Activated T-helper 1 cell treated with Interleukin-2 at 50 U/mL for 16 hours (primary cell): ENCODE results near the gene IGFL2.
"Not testable (repeated sequence)": the region's sequence is repeated elsewhere in the genome, so short reads cannot be mapped to it uniquely, and the experiment has no call there.

Experiments
- DNase-seq: peaks from one replicate; pipeline ENCODE4 v3.0.0-alpha.2; 2020; ENCODE audit warnings: low read depth

The IGFL2 gene

DNA sequence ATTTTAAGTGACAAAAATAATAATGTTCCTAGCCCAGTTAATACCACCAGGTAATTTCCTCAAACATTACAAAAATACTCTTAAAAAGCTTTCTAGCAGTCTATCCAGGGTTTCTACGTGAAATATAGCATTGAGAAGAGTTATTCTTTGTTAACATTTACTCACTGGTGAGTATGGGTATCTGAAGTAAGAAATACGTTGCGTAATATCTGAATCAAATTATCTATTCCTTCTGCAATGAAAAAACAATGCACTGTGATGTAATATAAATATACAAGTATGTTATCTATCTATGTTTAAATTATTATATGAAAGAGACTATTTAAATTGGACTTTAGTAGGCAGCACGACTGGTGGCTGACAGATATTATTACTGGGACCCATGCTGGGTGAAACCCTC lies 5.7 kb upstream of the IGFL2 start:
- DNase-seq = no peak

DNA sequence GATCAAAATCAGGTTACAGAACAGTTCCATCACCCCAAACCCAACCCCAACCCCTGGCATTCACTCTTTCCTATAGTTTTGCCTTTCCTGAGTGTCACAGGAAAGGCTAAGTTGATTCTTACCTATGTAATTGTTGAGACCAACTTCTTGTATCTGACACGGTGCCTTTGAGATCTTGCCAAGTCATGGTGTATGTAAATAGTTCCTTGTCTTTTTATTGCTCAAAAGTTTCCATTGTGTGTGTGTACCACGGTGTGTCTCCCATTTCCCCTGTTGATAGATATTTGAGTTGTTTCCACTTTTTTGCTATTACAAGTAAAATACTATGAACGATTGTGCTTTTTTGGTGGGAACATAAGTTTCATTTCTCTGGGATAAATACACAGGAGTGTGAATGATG lies 3.3 kb upstream of the IGFL2 start:
- no peak for DNase-seq

DNA sequence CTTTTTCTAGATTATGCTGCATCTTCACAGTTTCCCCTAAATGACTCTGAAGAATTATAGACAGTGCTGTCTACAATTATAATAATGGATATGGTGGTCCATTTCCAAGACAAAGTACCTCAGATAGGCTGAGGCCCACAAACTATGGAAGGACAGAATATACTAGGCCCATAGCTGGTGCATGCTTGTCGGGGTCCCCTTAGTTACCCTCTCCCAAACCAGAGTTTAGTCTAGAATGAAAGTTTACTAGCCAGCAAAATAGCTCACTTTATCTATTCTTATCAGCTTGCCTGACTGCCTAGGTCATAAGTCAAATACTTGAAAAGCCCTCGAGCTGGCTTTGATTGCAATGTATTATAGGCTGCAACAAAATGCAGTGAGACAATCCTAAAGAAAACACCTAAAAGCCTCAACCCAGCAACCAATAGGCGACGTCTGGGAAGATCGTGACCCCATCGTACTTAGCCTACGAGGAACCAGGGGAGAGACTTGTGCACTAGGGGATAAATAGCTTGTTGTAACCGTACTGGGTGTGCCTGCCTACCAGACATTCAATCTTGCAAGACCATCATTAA lies 785 bp upstream of the IGFL2 start:
- no peak for DNase-seq

DNA sequence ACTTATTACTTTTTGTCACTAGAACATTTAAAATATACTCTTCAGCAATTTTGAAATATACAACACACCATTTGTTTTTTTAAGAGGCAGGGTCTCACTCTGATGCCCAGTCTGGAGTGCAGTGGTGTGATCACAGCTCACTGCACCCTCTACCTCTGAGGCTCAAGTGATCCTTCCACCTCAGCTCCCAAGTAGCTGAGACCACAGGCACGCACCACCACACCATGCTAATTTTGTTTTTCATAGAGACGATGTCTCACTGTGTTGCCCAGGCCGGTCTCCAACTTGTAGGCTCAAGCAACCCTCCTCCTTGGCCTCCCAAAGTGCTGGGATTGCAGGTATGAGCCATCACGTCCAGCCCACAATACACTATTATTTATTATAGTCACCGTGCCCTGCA lies 2.6 kb downstream of the IGFL2 start:
- DNase-seq = no peak

DNA sequence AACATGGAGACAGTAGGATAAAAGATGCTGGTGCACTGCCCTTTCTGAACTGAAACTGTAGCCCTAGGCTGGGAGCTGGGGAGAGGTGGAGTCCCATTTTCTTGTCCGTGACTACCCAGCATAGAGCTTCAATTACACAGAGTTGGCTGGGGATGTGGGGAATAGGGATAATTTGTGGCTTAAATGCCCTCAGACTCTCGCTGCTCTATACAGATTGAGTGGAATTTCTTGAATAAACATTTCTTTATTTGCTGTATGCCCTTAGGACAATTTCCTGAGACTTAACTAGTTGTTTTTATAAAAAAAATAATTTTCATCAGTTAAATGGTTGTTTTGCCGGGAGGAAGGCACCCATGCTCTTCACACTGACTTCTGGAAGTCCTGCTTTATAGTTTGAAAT lies 7.2 kb downstream of the IGFL2 start:
- DNase-seq = no peak

DNA sequence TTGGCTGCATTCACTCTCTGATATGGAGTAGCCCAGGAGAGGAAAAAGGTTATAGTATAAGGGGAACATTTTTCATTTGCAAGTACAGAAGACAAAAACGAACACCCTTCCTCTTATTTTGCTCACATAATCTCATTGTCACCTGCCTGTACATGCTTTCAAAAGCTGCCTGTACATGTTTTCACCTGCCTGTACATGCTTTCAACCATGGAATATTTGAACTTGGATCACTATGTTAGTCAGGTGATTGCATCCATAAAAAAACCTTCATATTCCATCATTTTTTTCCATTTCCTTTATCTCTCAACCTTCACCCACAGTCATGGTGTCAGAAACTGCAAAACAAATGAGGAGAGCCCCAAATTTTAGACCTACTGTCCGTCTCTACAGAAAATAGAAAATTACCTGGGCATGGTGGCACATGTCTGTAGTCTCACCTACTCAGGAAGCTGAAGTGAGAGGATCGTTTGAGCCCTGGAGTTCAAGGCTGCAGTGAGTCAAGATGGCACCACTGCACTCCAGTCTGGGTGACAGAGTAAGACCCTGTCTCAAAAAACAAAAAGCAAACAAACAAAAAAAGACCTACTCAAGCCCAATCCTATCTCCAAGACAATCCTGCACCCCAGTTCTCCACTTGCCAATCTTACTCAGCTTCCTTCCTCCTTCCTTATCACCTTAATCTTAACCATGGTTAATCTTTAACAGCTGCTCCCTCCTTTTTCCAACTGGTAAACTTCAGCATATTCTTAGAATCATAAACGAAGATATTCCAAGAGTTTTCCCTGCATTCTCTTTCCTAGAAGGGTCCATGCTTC lies 11.6 kb downstream of the IGFL2 start:
- no peak for DNase-seq

DNA sequence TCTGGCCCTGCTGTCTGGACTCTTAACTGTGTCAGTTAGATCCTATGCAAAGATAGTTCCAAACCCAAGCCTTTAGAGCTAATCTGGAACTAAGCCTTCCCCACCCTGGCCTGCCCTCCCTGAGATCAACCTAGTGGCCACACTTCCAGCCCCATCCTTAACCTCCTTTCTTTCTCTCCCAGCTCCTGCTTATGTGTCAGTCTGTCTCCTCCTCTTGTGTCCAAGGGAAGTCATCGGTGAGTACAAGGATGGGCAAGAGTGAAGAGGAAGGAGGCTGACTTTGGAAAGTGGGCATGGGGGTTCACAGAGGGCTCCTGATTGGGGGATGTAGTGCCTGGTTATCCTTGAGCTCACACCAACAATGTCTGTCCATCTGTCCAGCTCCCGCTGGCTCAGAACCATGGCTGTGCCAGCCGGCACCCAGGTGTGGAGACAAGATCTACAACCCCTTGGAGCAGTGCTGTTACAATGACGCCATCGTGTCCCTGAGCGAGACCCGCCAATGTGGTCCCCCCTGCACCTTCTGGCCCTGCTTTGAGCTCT lies 12.3 kb downstream of the IGFL2 start:
- DNase-seq = no peak

DNA sequence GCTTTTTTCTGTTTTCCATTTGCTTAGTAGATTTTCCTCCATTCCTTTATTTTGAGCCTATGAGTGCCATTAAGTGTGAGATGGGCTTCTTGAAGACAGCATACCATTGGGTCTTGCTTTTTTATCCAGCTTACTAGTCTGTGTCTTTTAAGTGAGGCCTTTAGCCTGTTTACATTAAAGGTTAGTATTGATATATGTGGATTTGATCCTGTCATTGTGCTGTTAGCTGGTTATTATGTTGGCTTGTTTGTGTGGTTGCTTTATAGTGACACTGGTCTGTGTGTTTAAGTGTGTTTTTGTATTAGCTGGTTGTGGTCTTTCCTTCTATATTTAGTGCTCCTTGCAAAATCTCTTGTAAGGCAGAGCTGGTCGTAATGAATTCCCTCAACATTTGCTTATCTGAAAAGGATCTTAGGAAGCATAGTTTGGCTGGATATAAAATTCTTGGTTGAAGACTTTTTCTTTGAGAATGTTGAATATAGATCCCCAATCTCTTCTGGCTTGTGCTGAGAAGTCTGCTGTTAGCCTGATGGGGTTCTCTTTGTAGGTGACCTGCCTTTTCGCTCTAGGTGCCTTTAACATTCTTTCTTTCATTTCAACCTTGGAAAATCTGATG lies 13.7 kb downstream of the IGFL2 start:
- DNase-seq = not testable (repeated sequence)

DNA sequence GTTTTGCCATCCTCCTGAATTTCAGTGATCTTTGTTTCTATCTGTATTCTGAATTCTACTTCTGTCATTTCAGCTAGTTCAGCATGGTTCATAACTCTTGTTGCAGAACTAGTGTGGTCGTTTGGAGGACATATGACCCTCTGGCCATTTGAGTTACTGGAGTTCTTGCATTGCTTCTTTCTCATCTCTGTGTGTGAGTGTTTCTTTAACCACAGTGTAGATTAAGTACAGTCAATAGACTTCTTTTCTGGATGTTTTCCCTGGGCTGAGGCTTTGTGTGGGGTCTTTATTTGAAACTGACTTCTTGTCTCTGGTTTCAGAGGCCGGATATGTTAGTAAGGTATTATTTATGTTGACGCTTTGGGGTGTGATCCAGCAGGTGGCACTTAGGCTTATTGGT lies 14.7 kb downstream of the IGFL2 start:
- no peak for DNase-seq

DNA sequence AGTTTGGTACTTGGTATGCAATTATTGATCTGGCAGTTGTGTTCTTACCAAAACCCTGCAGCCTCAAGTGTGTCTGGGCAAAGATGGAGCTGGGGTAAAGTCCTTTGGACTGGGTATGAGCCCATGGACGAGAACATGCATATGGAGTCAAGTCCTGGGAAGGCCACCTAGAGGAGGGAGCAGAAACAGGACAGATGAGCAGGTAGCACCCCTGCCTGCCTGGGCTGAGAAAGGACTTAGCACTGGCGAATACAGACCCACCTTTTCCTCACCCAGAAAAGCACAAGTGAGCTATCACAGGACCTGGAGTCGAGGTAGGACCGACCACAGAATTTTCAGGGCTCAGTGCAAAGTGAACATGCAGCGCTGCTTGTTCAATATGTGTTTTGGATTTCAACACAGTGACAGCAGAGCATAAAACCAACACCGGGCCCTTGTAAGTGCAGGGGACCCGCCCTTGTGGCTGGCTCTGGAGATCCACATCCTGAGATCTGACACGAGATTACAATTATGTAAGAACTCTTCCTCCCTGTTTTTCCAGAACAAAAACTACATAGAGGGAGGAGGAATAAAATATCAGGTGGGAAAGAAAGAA lies 25.9 kb downstream of the IGFL2 start:
- no peak for DNase-seq

DNA sequence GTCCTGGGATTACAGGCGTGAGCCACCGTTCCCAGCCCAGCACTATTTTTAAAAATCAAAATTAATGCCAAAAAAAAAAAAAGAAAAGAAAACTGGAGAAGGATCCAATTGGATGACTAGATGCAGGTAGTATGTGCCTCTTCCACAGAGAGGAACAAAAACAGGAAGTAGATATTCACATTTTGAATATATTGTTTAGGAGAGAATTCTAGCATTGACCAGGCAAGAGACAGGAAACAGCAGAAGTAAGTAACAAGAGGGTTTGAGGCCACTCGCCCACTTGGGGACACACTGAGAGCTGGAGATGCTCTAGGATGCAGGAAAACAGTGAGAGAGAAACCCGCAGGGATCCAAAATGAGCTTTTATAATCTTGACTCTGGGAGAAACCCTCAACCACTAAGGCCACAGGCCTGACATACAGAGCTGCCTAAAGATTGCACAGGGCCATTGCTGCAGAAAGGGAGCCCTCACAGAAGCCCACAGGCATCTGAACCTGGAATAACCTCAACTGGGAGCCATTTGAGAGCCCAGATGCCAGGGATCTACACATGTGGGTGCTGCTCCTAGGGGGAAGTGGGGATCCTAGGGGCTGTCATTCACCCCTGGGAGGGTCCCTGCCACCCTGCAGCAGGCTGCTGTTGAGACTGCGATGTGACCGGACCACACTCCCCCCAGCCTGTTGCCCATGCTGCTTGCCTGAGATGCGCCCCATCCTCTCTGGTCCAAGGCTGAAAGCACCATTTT lies 28.2 kb downstream of the IGFL2 start:
- no peak for DNase-seq

DNA sequence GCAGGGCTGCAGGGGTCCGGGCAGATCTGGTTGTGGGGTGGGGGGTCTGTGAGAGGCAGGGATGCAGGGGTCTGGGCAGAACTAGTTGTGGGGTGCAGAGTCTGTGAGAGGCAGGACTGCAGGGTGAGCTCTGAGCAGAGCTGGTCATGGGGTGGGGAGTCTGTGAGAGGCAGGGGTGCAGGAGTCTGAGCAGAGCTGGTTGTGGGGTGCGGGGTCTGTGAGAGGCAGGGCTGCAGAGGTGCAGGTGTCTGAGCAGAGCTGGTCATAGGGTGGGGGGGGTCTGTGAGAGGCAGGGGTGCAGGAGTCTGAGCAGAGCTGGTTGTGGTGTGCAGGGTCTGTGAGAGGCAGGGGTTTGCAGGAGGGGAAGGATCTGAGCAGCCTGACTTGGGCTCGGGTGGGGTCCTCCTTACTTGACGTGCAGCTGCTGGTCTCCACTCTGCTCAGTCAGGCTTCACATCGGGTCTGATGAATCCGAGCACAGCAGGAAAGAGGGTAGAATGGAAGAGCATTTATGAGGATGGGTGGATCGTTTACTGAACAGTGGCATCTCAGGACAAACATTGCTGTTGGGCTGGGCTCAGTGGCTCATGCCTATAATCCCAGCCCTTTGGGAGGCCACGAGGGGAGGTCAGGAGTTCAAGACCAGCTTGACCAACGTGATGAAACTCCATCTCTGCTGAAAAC lies 31.2 kb downstream of the IGFL2 start:
- no peak for DNase-seq

DNA sequence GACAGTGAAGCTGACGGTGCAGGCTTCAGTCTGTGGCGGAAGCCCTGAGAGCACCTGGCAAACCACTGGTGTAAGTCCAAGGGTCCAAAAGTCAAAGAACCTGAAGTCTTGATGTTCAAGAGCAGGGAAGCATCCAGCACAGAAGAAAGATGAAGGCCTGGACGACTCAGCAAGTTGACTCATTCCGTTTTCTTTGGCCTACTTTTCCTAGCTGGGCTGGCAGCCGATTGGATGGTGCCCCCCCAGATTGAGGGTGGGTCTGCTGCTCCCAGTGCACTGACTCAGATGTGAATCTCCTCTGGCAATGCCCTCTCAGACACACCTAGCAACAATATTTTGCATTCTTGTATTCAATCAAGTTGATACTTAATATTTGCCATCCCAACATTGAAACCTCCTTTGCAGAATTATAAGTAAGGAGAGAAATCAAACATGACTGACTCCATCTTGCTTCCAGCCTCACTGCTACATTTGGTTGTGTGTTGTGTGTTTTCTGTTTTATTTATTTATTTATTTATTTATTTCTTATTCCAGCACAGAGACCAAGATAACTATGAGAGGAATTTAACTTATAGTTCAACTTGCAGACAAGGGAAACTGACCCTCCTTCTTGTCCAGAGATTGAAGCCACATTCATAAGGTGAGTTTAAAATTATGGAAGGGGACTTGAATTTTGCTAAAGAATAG lies 32.8 kb downstream of the IGFL2 start:
- DNase-seq = no peak

DNA sequence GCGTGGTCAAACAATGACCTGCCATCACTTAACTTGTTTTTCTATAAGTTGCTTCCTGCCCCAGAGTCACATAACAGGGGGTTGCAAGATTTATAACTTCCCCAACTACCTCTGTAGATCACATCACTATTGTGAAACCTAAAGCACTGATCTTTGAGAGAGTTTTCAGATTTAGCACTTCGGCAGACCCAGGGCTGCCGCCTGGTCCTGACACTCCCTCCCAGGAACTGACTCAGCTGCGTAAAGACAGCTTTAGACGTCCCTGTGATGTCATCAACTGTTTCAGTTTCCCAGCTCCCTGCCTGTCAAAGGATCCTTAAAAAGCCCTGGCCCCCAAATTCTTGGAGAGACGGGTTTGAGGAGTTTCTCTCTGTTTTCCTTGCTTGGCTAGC lies 33.3 kb downstream of the IGFL2 start:
- no peak for DNase-seq

DNA sequence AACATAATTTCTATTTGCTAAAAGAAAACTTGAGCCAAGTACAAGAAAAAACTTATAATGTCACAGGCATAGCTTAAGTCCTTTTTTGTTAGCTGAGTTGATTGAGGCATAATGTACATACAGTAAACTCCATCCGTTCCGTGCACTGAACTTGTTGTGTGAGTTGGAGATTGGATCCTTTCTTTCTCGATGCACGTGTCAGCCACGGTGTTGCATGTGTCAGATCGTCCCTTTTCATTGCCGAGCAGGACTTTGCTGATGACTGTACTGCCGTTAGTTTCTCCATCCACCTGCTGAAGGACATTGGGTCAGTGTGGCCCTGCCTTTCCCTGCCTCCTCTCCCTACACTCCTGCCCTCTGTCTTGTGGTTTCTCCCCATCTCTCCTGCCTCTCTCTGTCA lies 34.4 kb downstream of the IGFL2 start:
- DNase-seq = no peak

DNA sequence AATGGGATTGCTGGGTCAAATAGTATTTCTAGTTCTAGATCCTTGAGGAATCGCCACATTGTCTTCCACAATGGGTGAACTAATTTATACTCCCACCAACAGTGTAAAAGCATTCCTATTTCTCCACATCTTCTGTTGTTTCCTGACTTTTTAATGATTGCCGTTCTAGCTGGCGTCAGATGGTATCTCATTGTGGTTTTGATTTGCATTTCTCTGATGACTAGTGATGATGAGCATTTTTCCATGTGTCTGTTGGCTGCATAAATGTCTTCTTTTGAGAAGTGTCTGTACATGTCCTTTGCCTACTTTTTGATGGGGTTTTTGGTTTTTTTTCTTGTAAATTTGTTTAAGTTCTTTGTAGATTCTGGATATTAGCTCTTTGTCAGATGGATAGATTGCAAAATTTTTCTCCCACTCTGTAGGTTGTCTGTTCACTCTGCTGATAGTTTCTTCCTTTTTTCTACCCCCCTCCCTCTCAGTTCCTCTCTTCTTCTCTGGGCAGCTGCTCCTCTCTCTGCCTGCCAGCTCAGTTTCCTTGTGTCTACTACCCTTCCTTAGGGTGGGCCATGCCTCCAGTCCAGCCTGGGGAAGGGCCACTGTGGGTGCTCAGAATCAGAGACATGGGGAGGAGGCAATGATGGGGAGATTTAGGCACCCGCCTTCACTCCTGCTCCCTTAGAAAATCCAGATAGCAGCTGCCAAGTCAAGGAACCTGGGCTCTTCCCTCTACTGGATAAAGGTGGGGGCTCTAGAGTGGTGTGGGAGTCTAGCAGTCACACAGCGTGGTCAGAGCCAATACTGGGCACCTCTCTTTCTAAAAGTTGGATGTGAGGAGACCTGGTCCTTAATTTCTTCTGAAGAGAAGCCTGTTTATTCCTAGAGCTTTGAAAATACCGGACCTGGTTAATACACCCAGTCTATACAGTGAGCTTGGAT lies 37.0 kb downstream of the IGFL2 start:
- not testable (repeated sequence) for DNase-seq

DNA sequence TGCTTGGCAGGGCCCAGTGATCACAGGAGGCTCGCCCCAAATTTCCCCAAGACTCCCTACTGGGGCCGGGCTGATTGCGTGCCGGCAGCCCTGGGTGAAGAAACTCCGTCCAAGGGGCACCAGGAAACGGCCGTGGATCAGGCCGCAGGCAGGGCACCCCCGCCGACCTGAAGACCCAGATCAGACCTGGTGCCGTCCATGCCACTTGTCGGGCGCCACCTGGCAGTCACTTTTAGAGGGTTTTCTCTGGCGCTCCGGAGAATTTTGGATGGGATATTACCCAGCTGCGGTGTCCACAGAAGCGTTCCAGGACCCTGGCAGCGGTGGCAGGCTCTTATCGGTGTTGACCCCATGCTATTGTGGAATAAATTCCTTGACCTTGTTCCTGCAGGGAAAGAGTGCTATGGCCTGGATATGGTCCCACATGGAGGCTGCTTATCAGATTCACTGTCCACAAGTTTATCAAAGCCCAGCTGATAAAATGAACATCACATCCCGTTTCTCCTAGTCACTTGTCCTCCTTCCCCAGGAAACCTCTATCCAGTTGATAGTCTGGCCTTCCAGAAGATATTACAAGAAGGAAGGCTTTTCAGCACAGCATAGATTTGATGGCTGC lies 38.2 kb downstream of the IGFL2 start:
- no peak for DNase-seq

DNA sequence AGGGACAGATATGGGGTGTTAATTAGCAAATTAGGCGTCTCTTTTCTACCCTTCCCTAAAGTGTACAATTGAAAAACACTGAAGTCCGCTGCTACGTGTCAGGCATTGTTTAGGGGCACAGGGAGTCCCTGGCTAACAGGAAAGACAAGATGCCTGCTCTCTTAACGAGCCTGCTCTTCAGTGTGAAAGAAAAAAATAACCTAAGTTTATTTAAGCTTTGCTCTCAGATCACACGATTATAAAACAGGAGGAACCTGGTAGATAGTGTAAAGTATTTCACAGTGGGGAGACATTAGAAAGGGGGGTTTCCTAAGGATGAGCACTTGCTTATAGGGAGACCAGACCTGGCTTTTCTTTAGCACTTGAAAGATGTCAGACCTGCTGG lies 38.7 kb downstream of the IGFL2 start:
- no peak for DNase-seq
